T-helper 2 cell treated with Interferon-gamma antibody and Interleukin-4, amounts not matched to agents 100 ng/mL and 5 ng/mL, for 36 hours (primary cell): ENCODE results near the gene CNPY4. TPM values are rescaled to one million over a fixed set of nuclear protein-coding genes. Genes with fewer than 3 reads are reported as not detected.

Experiments used
- intact Hi-C: fragments of 100-400 bp; cut with micrococcal nuclease; formaldehyde crosslinking; loops from one replicate; pipeline ENCODE4 v1.15.1; 2023
- total RNA-seq: library from RNA; stranded (reverse); gene quantifications from 2 replicates; pipeline ENCODE4 v1.2.3, GENCODE V29; 2022

The CNPY4 gene
- total RNA-seq, 1 donor from 2014 or later: 29.5 TPM

- intact Hi-C loops: no loop called here
Observed at GRCh38 chr7:100115026-100115425, 4.4 kb upstream of the CNPY4 start.

- intact Hi-C loops: loop anchor here (1.0 kb wide), 2 partner anchors 9 to 17 kb away; partner anchors contain the start of genes AP4M1 and MCM7
Observed at GRCh38 chr7:100118388-100119071, 904 bp upstream of the CNPY4 start.

- intact Hi-C loops: loop anchor here (1.0 kb wide), 2 partner anchors 7 to 19 kb away; partner anchors contain the start of genes AP4M1 and MCM7
Observed at GRCh38 chr7:100119970-100120732, 717 bp downstream of the CNPY4 start.

- intact Hi-C loops: no loop called here
Observed at GRCh38 chr7:100120733-100121036, 1.3 kb downstream of the CNPY4 start.

- intact Hi-C loops: no loop called here
Observed at GRCh38 chr7:100122067-100122466, 2.6 kb downstream of the CNPY4 start.

- intact Hi-C loops: no loop called here
Observed at GRCh38 chr7:100122568-100122967, 3.1 kb downstream of the CNPY4 start.

- intact Hi-C loops: loop anchor here (5.0 kb wide), 1 partner anchor 42 kb away; the partner anchor contains the start of gene ZNF3
Observed at GRCh38 chr7:100124301-100125230, 5.1 kb downstream of the CNPY4 start.

GRCh38 chr7:100126239-100126930, 7.0 kb downstream of the CNPY4 start:
- intact Hi-C loops: loop anchor here (2.0 to 5.0 kb wide), 4 partner anchors 44 to 302 kb away; partner anchors contain the start of genes MEPCE, TRIM4, ZCWPW1 and ZNF3

GRCh38 chr7:100126931-100127865, 7.8 kb downstream of the CNPY4 start, which contains the start of gene MBLAC1:
TSS of gene MBLAC1 (plus strand) at chr7:100126967. CDS start at chr7:100127396, 429 bp downstream.
- intact Hi-C loops: loop anchor here (1.0 to 5.0 kb wide), 7 partner anchors 8 to 302 kb away; partner anchors contain the start of genes AP4M1, CNPY4, LAMTOR4 and MCM7

GRCh38 chr7:100127866-100128636, 8.6 kb downstream of the CNPY4 start:
- intact Hi-C loops: loop anchor here (1.0 to 5.0 kb wide), 7 partner anchors 9 to 301 kb away; partner anchors contain the start of genes AP4M1, CNPY4, LAMTOR4 and MCM7

GRCh38 chr7:100128637-100128963, 9.2 kb downstream of the CNPY4 start:
- intact Hi-C loops: loop anchor here (5.0 kb wide), 1 partner anchor 46 kb away; the partner anchor contains the start of gene ZNF3

GRCh38 chr7:100130220-100130607, 10.8 kb downstream of the CNPY4 start:
- intact Hi-C loops: loop anchor here (1.0 to 5.0 kb wide), 2 partner anchors 136 to 142 kb away; no protein-coding TSS in a partner anchor

GRCh38 chr7:100130608-100131453, 11.4 kb downstream of the CNPY4 start:
- intact Hi-C loops: loop anchor here (1.0 to 5.0 kb wide), 2 partner anchors 137 to 141 kb away; no protein-coding TSS in a partner anchor

GRCh38 chr7:100132126-100132525, 12.7 kb downstream of the CNPY4 start:
- intact Hi-C loops: loop anchor here (1.0 to 5.0 kb wide), 3 partner anchors 89 to 275 kb away; no protein-coding TSS in a partner anchor

GRCh38 chr7:100132697-100133151, 13.3 kb downstream of the CNPY4 start:
- intact Hi-C loops: loop anchor here (1.0 to 5.0 kb wide), 3 partner anchors 89 to 275 kb away; no protein-coding TSS in a partner anchor

- intact Hi-C loops: no loop called here
Observed at GRCh38 chr7:100137851-100138760, 18.7 kb downstream of the CNPY4 start.
